ENCODE data around the gene TSSK3. TPM values are rescaled to one million over a fixed set of nuclear protein-coding genes. Genes with fewer than 3 reads are reported as not detected.

The TSSK3 gene
- total RNA-seq, 1 experiment from 2014 or later = 1.6 TPM

GRCh38 chr1:32318127-32318869 is 44.0 kb upstream of the TSSK3 start:
- no peak overlapping the region for H3K27ac Mint-ChIP-seq
- Histone ChIP-seq H3K79me1 (ENCODE audit: insufficient read depth, low read depth, low read length, poor library complexity, severe bottlenecking) (no peaks in the 10 kb centered on the region), H3K9me3 (ENCODE audit: control insufficient read depth, low read depth, low read length) (no peaks in the 10 kb centered on the region), H3K4me1 (ENCODE audit: insufficient read depth, low read length) (no peaks in the 10 kb centered on the region), H3K27me3 (ENCODE audit: insufficient read depth, low read length) (no peaks in the 10 kb centered on the region), H3T11ph (ENCODE audit: low read length) (no peak overlapping the region), H2AK5ac (ENCODE audit: insufficient read length, low read length) (no peak overlapping the region), H3K23ac (ENCODE audit: insufficient read length, low read depth, low read length) (no peak overlapping the region), H3K9ac (ENCODE audit: extremely low read depth, insufficient read length, low read length) (no peak overlapping the region), H3K14ac (ENCODE audit: insufficient read depth, low read length) (no peak overlapping the region), H3K79me2 (ENCODE audit: insufficient read depth, low read length) (peaks cover 2% of the 10 kb centered on the region; the same call in 1 of the 2 replicates), H3K23me2 (ENCODE audit: insufficient read length, low read depth, low read length, poor library complexity, severe bottlenecking) (no peaks in the 10 kb centered on the region), H3K4me2 (ENCODE audit: insufficient read depth, insufficient read length, low read length) (no peak overlapping the region), H2BK15ac (ENCODE audit: low read depth, low read length) (no peak overlapping the region), H2BK120ac (ENCODE audit: low read depth, low read length, poor library complexity, severe bottlenecking) (no peak overlapping the region), H4K20me1 (ENCODE audit: control insufficient read depth, insufficient read depth, insufficient read length) (no peaks in the 10 kb centered on the region), H2AFZ (ENCODE audit: low read length) (no peak overlapping the region), H2BK20ac (ENCODE audit: low read depth, low read length, poor library complexity, severe bottlenecking) (no peak overlapping the region), H4K8ac (replicated peaks; ENCODE audit: insufficient read length, low read depth, low read length) (no peak overlapping the region), H2BK5ac (ENCODE audit: insufficient read length, low read length) (no peak overlapping the region), H3K56ac (ENCODE audit: insufficient read length, low read depth, low read length) (no peak overlapping the region), H4K5ac (ENCODE audit: insufficient read length, low read depth, low read length) (no peak overlapping the region), H2BK12ac (ENCODE audit: insufficient read length, low read depth, low read length) (no peak overlapping the region), H3K18ac (ENCODE audit: insufficient read length, low read depth, low read length) (no peak overlapping the region), H4K91ac (ENCODE audit: insufficient read length, low read depth, low read length) (no peak overlapping the region), H3K4ac (ENCODE audit: low read depth, low read length) (no peak overlapping the region), H3K27ac (ENCODE audit: insufficient read length, low read depth, low read length) (no peak overlapping the region)
- WGBS (ENCODE audit: extremely low coverage, insufficient read length, low lambda C conversion rate) = no CpG with 5 or more reads among the region's 10 CpGs
- H3K9me3 Mint-ChIP-seq = no peaks in the 10 kb centered on the region
- no peaks in the 10 kb centered on the region for H3K27me3 Mint-ChIP-seq (ENCODE audit: low read depth)
- no peak overlapping the region for H3K4me3 Mint-ChIP-seq
- no peak for DNase-seq
- TF ChIP-seq CTCF (conservative IDR thresholded peaks at IDR 0.05) = no peak
- H3K36me3 Mint-ChIP-seq (ENCODE audit: insufficient read depth in 1 of 3, low read depth in 3 of 3) = peaks cover 9 to 41% (median 33%) of the 10 kb centered on the region in 3 experiments; a peak in 6 of 7 replicates
- H3K4me1 Mint-ChIP-seq = peaks cover 0 to 4% of the 10 kb centered on the region in 2 experiments; a peak in 1 of 4 replicates

Measured in H9 (cell line).